ENCODE data around the gene ZBTB7C.

GRCh38 chr18:48238636-48239035 is 170.5 kb downstream of the ZBTB7C start:
- TF ChIP-seq ZNF76 (CRISPR knock-in tag; IDR thresholded peaks at IDR 0.05; ENCODE audit: borderline replicate concordance): no peak
- TF ChIP-seq NFRKB (IDR thresholded peaks at IDR 0.05; ENCODE audit: low read depth): no peak

All from K562 (cell line).